Peyer's patch (tissue), 4 donors: ENCODE results near the gene PCDH12.

Experiments
- POLR2A ChIP-seq, 2 donors: fragments of 450-650 bp; IDR thresholded peaks; one replicate each; pipeline ENCODE4 v1.5.1; 2017; ENCODE audit warnings: antibody characterized with exemption in 2 of 2, mild to moderate bottlenecking in 2 of 2, moderate library complexity in 2 of 2
- TF ChIP-seq, protein P1 (sequence below), 6 experiments: fragments of 450-650 bp in 4 of 6; fragments of 200-600 bp in 2 of 6; sonication (generic) in 1 of 6; IDR thresholded peaks; one replicate each; pipeline ENCODE4 v1.5.1; 2017 to 2019; ENCODE audit warnings: antibody characterized with exemption in 6 of 6, mild to moderate bottlenecking in 3 of 6, moderate library complexity in 1 of 6

DNA sequence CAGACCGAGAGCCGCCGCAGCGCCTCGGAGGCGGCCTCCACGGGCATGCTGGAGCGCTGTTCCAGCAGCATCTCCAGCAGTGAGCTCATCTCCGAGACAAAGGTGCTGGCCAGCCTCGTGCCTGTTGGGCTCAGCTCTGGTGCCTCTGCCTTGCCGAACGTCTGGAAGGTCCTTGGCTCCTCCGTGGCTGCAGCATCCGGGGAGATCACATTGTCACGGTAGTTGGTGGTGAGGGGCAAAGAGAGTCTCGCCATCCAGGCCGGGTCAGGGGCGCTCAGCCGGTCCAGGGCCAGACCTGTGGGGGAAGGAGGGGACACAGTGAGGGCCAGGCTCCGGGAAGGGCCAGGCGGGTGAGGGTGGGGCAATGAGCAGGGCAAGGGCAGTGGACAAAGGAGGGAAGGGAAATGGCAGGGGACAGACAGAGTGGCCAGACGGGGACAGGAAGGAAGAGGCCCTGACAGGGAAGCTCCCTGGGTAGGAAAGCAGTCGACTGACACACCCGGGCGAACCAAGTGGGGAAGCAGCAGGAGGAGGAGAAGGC, 12.4 kb downstream of the PCDH12 start:
- TF ChIP-seq, protein P1, sequence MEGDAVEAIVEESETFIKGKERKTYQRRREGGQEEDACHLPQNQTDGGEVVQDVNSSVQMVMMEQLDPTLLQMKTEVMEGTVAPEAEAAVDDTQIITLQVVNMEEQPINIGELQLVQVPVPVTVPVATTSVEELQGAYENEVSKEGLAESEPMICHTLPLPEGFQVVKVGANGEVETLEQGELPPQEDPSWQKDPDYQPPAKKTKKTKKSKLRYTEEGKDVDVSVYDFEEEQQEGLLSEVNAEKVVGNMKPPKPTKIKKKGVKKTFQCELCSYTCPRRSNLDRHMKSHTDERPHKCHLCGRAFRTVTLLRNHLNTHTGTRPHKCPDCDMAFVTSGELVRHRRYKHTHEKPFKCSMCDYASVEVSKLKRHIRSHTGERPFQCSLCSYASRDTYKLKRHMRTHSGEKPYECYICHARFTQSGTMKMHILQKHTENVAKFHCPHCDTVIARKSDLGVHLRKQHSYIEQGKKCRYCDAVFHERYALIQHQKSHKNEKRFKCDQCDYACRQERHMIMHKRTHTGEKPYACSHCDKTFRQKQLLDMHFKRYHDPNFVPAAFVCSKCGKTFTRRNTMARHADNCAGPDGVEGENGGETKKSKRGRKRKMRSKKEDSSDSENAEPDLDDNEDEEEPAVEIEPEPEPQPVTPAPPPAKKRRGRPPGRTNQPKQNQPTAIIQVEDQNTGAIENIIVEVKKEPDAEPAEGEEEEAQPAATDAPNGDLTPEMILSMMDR (IDR thresholded peaks at IDR 0.05) = no peak
- TF ChIP-seq POLR2A (IDR thresholded peaks at IDR 0.05) = no peak
